ENCODE results near the gene ESYT1. TPM values are rescaled to one million over a fixed set of nuclear protein-coding genes. Genes with fewer than 3 reads are reported as not detected.

The ESYT1 gene
- total and polyA plus RNA-seq, 2 experiments from 2014 or later, result 40.0 to 52.3 TPM

- peak overlapping the region; percentile 21 for H3K27ac ChIP-seq
- no peak overlapping the region for H3K4me2 ChIP-seq
- DNase-seq (ENCODE audit: low spot score), result peak; percentile 41
Measured at GRCh38 chr12:56146492-56147460, 18.7 kb downstream of the ESYT1 start.

GRCh38 chr12:56150563-56150962 is 22.5 kb downstream of the ESYT1 start:
- H3K9me3 ChIP-seq (ENCODE audit: low read depth), result no peaks in the 10 kb centered on the region
- H3K36me3 ChIP-seq (replicated peaks; ENCODE audit: insufficient read depth, low read depth), result no peaks in the 10 kb centered on the region
- no peak overlapping the region for H3K27ac ChIP-seq
- no peaks in the 10 kb centered on the region for H4K20me1 ChIP-seq (ENCODE audit: insufficient read depth, poor library complexity, severe bottlenecking)
- H3K4me3 ChIP-seq, result no peak overlapping the region
- H3K79me2 ChIP-seq, result peaks cover 19% of the 10 kb centered on the region
- no peak for TF ChIP-seq EZH2 (IDR thresholded peaks at IDR 0.05; ENCODE audit: borderline replicate concordance)
- peaks cover 27% of the 10 kb centered on the region for H3K4me1 ChIP-seq (ENCODE audit: insufficient read depth)
- H3K4me2 ChIP-seq, result no peak overlapping the region
- no peaks in the 10 kb centered on the region for H3K27me3 ChIP-seq
- H3K9me2 ChIP-seq (replicated peaks; ENCODE audit: insufficient read depth), result no peaks in the 10 kb centered on the region
- no peak overlapping the region for H2AFZ ChIP-seq
- DNase-seq (ENCODE audit: low spot score), result no peak
- 73% methylated on average over 3 of the region's 3 CpGs for WGBS (ENCODE audit: low lambda C conversion rate, missing lambda C conversion rate)

More at GRCh38 chr12:56146492-56147460, 18.7 kb downstream of the ESYT1 start:
- Histone ChIP-seq H3K27me3 (no peaks in the 10 kb centered on the region), H3K4me3 (no peak overlapping the region), H2AFZ (no peak overlapping the region), H3K9me2 (replicated peaks; ENCODE audit: insufficient read depth) (no peaks in the 10 kb centered on the region), H3K4me1 (ENCODE audit: insufficient read depth) (peaks cover 18% of the 10 kb centered on the region), H4K20me1 (ENCODE audit: insufficient read depth, poor library complexity, severe bottlenecking) (no peaks in the 10 kb centered on the region), H3K9me3 (ENCODE audit: low read depth) (no peaks in the 10 kb centered on the region), H3K36me3 (replicated peaks; ENCODE audit: insufficient read depth, low read depth) (no peaks in the 10 kb centered on the region), H3K79me2 (no peaks in the 10 kb centered on the region)
- TF ChIP-seq, protein P1, sequence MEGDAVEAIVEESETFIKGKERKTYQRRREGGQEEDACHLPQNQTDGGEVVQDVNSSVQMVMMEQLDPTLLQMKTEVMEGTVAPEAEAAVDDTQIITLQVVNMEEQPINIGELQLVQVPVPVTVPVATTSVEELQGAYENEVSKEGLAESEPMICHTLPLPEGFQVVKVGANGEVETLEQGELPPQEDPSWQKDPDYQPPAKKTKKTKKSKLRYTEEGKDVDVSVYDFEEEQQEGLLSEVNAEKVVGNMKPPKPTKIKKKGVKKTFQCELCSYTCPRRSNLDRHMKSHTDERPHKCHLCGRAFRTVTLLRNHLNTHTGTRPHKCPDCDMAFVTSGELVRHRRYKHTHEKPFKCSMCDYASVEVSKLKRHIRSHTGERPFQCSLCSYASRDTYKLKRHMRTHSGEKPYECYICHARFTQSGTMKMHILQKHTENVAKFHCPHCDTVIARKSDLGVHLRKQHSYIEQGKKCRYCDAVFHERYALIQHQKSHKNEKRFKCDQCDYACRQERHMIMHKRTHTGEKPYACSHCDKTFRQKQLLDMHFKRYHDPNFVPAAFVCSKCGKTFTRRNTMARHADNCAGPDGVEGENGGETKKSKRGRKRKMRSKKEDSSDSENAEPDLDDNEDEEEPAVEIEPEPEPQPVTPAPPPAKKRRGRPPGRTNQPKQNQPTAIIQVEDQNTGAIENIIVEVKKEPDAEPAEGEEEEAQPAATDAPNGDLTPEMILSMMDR (IDR thresholded peaks at IDR 0.05; ENCODE audit: poor library complexity), result no peak
- TF ChIP-seq EZH2 (IDR thresholded peaks at IDR 0.05; ENCODE audit: borderline replicate concordance) (no peak), EZH2phosphoT487 (IDR thresholded peaks at IDR 0.05; ENCODE audit: low read depth, severe bottlenecking, unreplicated experiment) (no peak)
- WGBS (ENCODE audit: low lambda C conversion rate, missing lambda C conversion rate), result 80% methylated on average over 13 of the region's 13 CpGs

- peak overlapping the region; percentile 91 for H3K4me2 ChIP-seq
- peak overlapping the region; percentile 95 for H3K27ac ChIP-seq
- no peaks in the 10 kb centered on the region for H3K9me3 ChIP-seq (ENCODE audit: low read depth)
- H3K36me3 ChIP-seq (replicated peaks; ENCODE audit: insufficient read depth, low read depth), result no peaks in the 10 kb centered on the region
- TF ChIP-seq EZH2phosphoT487 (IDR thresholded peaks at IDR 0.05; ENCODE audit: low read depth, severe bottlenecking, unreplicated experiment), result no peak
- TF ChIP-seq, protein P1 (IDR thresholded peaks at IDR 0.05; ENCODE audit: poor library complexity), result peak; percentile 32
- peaks cover 19% of the 10 kb centered on the region for H3K79me2 ChIP-seq
- H3K4me1 ChIP-seq (ENCODE audit: insufficient read depth), result peaks cover 20% of the 10 kb centered on the region
- peak; percentile 82 for DNase-seq (ENCODE audit: low spot score)
- peak overlapping the region; percentile 82 for H2AFZ ChIP-seq
- no peaks in the 10 kb centered on the region for H3K27me3 ChIP-seq
- H3K4me3 ChIP-seq, result peak overlapping the region; percentile 76
- H3K9me2 ChIP-seq (replicated peaks; ENCODE audit: insufficient read depth), result no peaks in the 10 kb centered on the region
- 10% methylated on average over 12 of the region's 12 CpGs for WGBS (ENCODE audit: low lambda C conversion rate, missing lambda C conversion rate)
- no peaks in the 10 kb centered on the region for H4K20me1 ChIP-seq (ENCODE audit: insufficient read depth, poor library complexity, severe bottlenecking)
Measured at GRCh38 chr12:56151672-56152131, 23.6 kb downstream of the ESYT1 start.

- no peaks in the 10 kb centered on the region for H3K9me2 ChIP-seq (replicated peaks; ENCODE audit: insufficient read depth)
- under 1% methylated on average over 22 of the region's 37 CpGs for WGBS (ENCODE audit: low lambda C conversion rate, missing lambda C conversion rate)
Measured at GRCh38 chr12:56152132-56152755, 24.2 kb downstream of the ESYT1 start, which contains the start of gene MYL6B. Gene MYL6B (plus strand): TSS chr12:56152587. CDS start chr12:56153919, 1,332 bp downstream.

More at GRCh38 chr12:56152132-56152755, 24.2 kb downstream of the ESYT1 start, which contains the start of gene MYL6B:
- H3K9me3 ChIP-seq (ENCODE audit: low read depth), result no peaks in the 10 kb centered on the region
- H3K4me1 ChIP-seq (ENCODE audit: insufficient read depth), result peaks cover 20% of the 10 kb centered on the region
- H3K27ac ChIP-seq, result peak within 1 kb of the TSS; percentile 95
- peak within 1 kb of the TSS; percentile 76 for H3K4me3 ChIP-seq
- H3K27me3 ChIP-seq, result no peaks in the 10 kb centered on the region
- TF ChIP-seq EZH2phosphoT487 (IDR thresholded peaks at IDR 0.05; ENCODE audit: low read depth, severe bottlenecking, unreplicated experiment), result no peak
- no peak for TF ChIP-seq EZH2 (IDR thresholded peaks at IDR 0.05; ENCODE audit: borderline replicate concordance)
- TF ChIP-seq, protein P1 (IDR thresholded peaks at IDR 0.05; ENCODE audit: poor library complexity), result no peak
- H3K36me3 ChIP-seq (replicated peaks; ENCODE audit: insufficient read depth, low read depth), result no peaks in the 10 kb centered on the region
- no peaks in the 10 kb centered on the region for H4K20me1 ChIP-seq (ENCODE audit: insufficient read depth, poor library complexity, severe bottlenecking)
- peak; percentile 96 for DNase-seq (ENCODE audit: low spot score)
- peaks cover 19% of the 10 kb centered on the region for H3K79me2 ChIP-seq
- H3K4me2 ChIP-seq, result peak within 1 kb of the TSS; percentile 91
- H2AFZ ChIP-seq, result peak within 1 kb of the TSS; percentile 82
